ENCODE data around the gene MARCHF11. TPM values are rescaled to one million over a fixed set of nuclear protein-coding genes. Genes with fewer than 3 reads are reported as not detected.

Gene MARCHF11
- total and polyA plus RNA-seq, 2 of the 8 experiments (the other 6 are each of a cell fraction or from before 2014, with no cell fraction given): 0.27 to 0.82 TPM

DNA sequence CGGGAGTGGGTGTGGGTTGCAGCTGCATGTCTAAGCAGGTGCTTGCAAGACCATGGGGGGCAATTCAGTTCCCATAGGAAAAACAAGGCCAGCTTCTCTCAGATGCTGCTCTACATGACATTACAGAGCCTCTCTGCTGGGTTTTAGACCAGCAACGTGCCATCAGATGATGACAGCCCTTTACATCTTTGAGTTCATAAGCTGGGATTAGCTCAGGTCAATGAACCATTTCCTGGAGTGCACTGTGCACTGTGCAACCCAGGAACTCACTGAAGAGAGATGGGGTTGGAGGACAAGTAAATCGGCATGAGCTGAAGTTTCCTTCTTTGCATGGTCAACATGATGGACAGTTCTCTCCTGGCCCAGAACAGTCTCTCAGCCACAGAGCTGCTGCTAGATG is 160.6 kb downstream of the MARCHF11 start (continued):
- TF ChIP-seq, protein P1, sequence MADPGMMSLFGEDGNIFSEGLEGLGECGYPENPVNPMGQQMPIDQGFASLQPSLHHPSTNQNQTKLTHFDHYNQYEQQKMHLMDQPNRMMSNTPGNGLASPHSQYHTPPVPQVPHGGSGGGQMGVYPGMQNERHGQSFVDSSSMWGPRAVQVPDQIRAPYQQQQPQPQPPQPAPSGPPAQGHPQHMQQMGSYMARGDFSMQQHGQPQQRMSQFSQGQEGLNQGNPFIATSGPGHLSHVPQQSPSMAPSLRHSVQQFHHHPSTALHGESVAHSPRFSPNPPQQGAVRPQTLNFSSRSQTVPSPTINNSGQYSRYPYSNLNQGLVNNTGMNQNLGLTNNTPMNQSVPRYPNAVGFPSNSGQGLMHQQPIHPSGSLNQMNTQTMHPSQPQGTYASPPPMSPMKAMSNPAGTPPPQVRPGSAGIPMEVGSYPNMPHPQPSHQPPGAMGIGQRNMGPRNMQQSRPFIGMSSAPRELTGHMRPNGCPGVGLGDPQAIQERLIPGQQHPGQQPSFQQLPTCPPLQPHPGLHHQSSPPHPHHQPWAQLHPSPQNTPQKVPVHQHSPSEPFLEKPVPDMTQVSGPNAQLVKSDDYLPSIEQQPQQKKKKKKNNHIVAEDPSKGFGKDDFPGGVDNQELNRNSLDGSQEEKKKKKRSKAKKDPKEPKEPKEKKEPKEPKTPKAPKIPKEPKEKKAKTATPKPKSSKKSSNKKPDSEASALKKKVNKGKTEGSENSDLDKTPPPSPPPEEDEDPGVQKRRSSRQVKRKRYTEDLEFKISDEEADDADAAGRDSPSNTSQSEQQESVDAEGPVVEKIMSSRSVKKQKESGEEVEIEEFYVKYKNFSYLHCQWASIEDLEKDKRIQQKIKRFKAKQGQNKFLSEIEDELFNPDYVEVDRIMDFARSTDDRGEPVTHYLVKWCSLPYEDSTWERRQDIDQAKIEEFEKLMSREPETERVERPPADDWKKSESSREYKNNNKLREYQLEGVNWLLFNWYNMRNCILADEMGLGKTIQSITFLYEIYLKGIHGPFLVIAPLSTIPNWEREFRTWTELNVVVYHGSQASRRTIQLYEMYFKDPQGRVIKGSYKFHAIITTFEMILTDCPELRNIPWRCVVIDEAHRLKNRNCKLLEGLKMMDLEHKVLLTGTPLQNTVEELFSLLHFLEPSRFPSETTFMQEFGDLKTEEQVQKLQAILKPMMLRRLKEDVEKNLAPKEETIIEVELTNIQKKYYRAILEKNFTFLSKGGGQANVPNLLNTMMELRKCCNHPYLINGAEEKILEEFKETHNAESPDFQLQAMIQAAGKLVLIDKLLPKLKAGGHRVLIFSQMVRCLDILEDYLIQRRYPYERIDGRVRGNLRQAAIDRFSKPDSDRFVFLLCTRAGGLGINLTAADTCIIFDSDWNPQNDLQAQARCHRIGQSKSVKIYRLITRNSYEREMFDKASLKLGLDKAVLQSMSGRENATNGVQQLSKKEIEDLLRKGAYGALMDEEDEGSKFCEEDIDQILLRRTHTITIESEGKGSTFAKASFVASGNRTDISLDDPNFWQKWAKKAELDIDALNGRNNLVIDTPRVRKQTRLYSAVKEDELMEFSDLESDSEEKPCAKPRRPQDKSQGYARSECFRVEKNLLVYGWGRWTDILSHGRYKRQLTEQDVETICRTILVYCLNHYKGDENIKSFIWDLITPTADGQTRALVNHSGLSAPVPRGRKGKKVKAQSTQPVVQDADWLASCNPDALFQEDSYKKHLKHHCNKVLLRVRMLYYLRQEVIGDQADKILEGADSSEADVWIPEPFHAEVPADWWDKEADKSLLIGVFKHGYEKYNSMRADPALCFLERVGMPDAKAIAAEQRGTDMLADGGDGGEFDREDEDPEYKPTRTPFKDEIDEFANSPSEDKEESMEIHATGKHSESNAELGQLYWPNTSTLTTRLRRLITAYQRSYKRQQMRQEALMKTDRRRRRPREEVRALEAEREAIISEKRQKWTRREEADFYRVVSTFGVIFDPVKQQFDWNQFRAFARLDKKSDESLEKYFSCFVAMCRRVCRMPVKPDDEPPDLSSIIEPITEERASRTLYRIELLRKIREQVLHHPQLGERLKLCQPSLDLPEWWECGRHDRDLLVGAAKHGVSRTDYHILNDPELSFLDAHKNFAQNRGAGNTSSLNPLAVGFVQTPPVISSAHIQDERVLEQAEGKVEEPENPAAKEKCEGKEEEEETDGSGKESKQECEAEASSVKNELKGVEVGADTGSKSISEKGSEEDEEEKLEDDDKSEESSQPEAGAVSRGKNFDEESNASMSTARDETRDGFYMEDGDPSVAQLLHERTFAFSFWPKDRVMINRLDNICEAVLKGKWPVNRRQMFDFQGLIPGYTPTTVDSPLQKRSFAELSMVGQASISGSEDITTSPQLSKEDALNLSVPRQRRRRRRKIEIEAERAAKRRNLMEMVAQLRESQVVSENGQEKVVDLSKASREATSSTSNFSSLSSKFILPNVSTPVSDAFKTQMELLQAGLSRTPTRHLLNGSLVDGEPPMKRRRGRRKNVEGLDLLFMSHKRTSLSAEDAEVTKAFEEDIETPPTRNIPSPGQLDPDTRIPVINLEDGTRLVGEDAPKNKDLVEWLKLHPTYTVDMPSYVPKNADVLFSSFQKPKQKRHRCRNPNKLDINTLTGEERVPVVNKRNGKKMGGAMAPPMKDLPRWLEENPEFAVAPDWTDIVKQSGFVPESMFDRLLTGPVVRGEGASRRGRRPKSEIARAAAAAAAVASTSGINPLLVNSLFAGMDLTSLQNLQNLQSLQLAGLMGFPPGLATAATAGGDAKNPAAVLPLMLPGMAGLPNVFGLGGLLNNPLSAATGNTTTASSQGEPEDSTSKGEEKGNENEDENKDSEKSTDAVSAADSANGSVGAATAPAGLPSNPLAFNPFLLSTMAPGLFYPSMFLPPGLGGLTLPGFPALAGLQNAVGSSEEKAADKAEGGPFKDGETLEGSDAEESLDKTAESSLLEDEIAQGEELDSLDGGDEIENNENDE (IDR thresholded peaks at IDR 0.05; ENCODE audit: insufficient replicate concordance, low read length): no peak
- no peak for TF ChIP-seq JUN (IDR thresholded peaks at IDR 0.05; ENCODE audit: low read depth, low read length)
- TF ChIP-seq SIRT6 (IDR thresholded peaks at IDR 0.05; ENCODE audit: low read length): no peak
- no peak for TF ChIP-seq HDAC6 (IDR thresholded peaks at IDR 0.05; ENCODE audit: low read depth, low read length)
- TF ChIP-seq EP300 (IDR thresholded peaks at IDR 0.05; ENCODE audit: borderline replicate concordance in 1 of 2, low read depth in 2 of 2, low read length in 2 of 2): no peak
- TF ChIP-seq CTBP2 (IDR thresholded peaks at IDR 0.05; ENCODE audit: borderline replicate concordance, insufficient read depth, insufficient read length, low read length): no peak
- no peak for TF ChIP-seq EGR1 (IDR thresholded peaks at IDR 0.05; ENCODE audit: borderline replicate concordance, low read depth, low read length)
- no peak for TF ChIP-seq SAP30 (IDR thresholded peaks at IDR 0.05; ENCODE audit: insufficient read depth, insufficient replicate concordance, low read length)
- no peak for TF ChIP-seq MAFK (IDR thresholded peaks at IDR 0.05; ENCODE audit: low read depth, low read length)

Measured in H1 (cell line).